Upper lobe of right lung (tissue), 1 donor: ENCODE measurements around the gene GPC3. TPM values are rescaled to one million over a fixed set of nuclear protein-coding genes. Genes with fewer than 3 reads are reported as not detected.

Experiments used
- ATAC-seq: fragments of 200-7000 bp; cut with Tn5 transposase; one replicate; pipeline ENCODE4 v1.9.1; 2020; ENCODE audit warnings: mild to moderate bottlenecking, moderate library complexity
- DNase-seq: peaks from one replicate; pipeline ENCODE4 v3.0.0-alpha.2; 2020
- H3K27ac ChIP-seq: fragments of 200-600 bp; one replicate; pipeline ENCODE4 v1.8.0; 2022
- H3K27me3 ChIP-seq: fragments of 200-600 bp; one replicate; pipeline ENCODE4 v1.8.0; 2022; ENCODE audit warnings: mild to moderate bottlenecking
- H3K36me3 ChIP-seq: fragments of 200-600 bp; one replicate; pipeline ENCODE4 v1.8.0; 2022
- H3K4me1 ChIP-seq: fragments of 200-600 bp; one replicate; pipeline ENCODE4 v1.8.0; 2022
- H3K4me3 ChIP-seq: fragments of 200-600 bp; one replicate; pipeline ENCODE4 v1.8.0; 2022; ENCODE audit warnings: mild to moderate bottlenecking
- H3K9me3 ChIP-seq: fragments of 200-600 bp; one replicate; pipeline ENCODE4 v1.8.0; 2022
- intact Hi-C: fragments of 100-400 bp; cut with DNase I; formaldehyde crosslinking; loops from one replicate; pipeline ENCODE4 v1.11.0; 2022
- total RNA-seq: library from RNA; stranded (reverse); fragmentation: NEBNext Ultra II Directional; extraction: Animal tissue kit (Norgen Biotek cat#: 25700); gene quantifications from one replicate; pipeline ENCODE4 v1.2.1, GENCODE V29; 2021
- TF ChIP-seq, protein P1 (sequence below): fragments of 200-600 bp; IDR thresholded peaks from one replicate; pipeline ENCODE4 v1.8.0; 2022; ENCODE audit warnings: antibody characterized with exemption
- donor health status: DM: no; HTN: yes; CAD: no; lungs with severe emphysema.

GPC3 gene
- total RNA-seq, 1 donor from 2014 or later, result 67.7 TPM

DNA sequence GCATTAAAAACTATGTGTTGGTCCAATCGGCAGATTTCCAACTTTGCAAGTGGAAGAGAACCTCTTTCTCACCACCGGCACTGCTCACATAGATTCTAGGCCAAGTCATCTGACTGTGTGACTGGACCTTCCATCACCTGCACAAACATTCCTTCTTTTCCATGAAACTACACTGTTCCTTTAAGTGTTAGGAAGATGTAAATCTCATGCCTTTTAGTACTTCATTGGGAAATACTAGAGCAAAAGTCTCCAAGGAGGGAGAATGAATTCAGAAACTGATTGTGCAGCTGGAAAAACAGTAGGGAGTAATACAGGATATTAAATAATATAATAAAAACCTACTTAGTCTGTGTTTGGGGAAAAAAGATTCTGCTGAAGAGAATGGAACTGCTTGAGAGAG is 238.2 kb downstream of the GPC3 start:
- no peak for ATAC-seq
- no peak overlapping the region for H3K27ac ChIP-seq
- H3K4me1 ChIP-seq, result no peaks in the 10 kb centered on the region
- intact Hi-C loops, result no loop called here
- H3K36me3 ChIP-seq, result no peaks in the 10 kb centered on the region
- no peaks in the 10 kb centered on the region for H3K27me3 ChIP-seq
- H3K4me3 ChIP-seq, result no peak overlapping the region
- TF ChIP-seq, protein P1, sequence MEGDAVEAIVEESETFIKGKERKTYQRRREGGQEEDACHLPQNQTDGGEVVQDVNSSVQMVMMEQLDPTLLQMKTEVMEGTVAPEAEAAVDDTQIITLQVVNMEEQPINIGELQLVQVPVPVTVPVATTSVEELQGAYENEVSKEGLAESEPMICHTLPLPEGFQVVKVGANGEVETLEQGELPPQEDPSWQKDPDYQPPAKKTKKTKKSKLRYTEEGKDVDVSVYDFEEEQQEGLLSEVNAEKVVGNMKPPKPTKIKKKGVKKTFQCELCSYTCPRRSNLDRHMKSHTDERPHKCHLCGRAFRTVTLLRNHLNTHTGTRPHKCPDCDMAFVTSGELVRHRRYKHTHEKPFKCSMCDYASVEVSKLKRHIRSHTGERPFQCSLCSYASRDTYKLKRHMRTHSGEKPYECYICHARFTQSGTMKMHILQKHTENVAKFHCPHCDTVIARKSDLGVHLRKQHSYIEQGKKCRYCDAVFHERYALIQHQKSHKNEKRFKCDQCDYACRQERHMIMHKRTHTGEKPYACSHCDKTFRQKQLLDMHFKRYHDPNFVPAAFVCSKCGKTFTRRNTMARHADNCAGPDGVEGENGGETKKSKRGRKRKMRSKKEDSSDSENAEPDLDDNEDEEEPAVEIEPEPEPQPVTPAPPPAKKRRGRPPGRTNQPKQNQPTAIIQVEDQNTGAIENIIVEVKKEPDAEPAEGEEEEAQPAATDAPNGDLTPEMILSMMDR, result no peak
- DNase-seq, result no peak
- H3K9me3 ChIP-seq, result no peaks in the 10 kb centered on the region

DNA sequence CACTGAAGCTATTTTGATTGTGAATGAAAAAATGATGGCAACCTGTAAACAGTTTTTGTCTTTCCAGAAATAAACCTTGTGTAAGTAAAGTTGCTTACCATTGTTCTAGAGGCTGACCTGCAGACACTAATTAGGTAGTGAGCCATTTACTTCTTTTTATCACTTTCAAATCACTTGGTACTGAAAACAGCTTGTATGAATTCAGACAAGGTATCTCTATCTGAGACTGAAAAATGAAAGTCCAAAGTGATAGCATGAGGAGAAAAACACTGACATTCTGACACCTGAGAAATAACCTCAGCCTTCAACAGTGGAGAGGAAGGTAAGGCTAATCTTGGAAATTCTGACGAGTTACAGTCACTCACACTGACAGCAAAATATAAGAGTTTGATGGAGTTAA is 238.8 kb downstream of the GPC3 start:
- ATAC-seq (no peak), DNase-seq (no peak)
- intact Hi-C loops, result no loop called here
- no peaks in the 10 kb centered on the region for H3K9me3 ChIP-seq
- TF ChIP-seq, protein P1, result no peak
- H3K4me3 ChIP-seq, result no peak overlapping the region
- no peaks in the 10 kb centered on the region for H3K27me3 ChIP-seq
- H3K36me3 ChIP-seq, result no peaks in the 10 kb centered on the region
- no peak overlapping the region for H3K27ac ChIP-seq
- no peaks in the 10 kb centered on the region for H3K4me1 ChIP-seq

GRCh38 chrX:133745349-133745748 is 240.0 kb downstream of the GPC3 start:
- ATAC-seq, result no peak

GRCh38 chrX:133742602-133743305 is 242.6 kb downstream of the GPC3 start:
- no peaks in the 10 kb centered on the region for H3K27me3 ChIP-seq
- no peaks in the 10 kb centered on the region for H3K4me1 ChIP-seq
- H3K9me3 ChIP-seq, result no peaks in the 10 kb centered on the region
- DNase-seq (no peak), ATAC-seq (no peak)
- H3K4me3 ChIP-seq, result no peak overlapping the region
- H3K27ac ChIP-seq, result no peak overlapping the region
- intact Hi-C loops, result no loop called here
- no peaks in the 10 kb centered on the region for H3K36me3 ChIP-seq
- TF ChIP-seq, protein P1, result no peak

More at GRCh38 chrX:133745349-133745748, 240.0 kb downstream of the GPC3 start:
- TF ChIP-seq, protein P1, result no peak
- H3K4me3 ChIP-seq, result no peak overlapping the region
- no peaks in the 10 kb centered on the region for H3K36me3 ChIP-seq
- no peaks in the 10 kb centered on the region for H3K4me1 ChIP-seq
- H3K27ac ChIP-seq, result no peak overlapping the region
- H3K27me3 ChIP-seq, result no peaks in the 10 kb centered on the region
- intact Hi-C loops, result no loop called here
- H3K9me3 ChIP-seq, result no peaks in the 10 kb centered on the region
- no peak for DNase-seq

DNA sequence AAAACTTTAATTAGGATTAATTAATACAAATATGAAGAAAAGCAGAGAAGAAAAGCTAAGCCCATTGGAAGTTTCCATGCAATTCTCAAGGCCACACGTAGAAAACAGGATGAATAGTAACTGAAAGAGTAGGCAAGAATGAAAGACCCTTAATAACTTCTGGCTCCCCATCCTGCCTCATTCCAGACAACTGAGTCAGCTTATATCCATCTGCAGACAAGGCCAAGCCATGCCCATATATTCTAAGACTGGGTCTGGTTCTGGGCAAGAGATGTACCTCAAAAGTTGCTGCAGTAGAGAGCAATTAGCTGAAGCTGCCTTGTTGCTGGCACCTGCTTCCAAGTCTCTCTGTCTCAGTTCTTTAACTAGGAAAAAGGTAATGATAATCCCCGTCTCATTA is 244.1 kb downstream of the GPC3 start:
- Histone ChIP-seq H3K27me3 (no peaks in the 10 kb centered on the region), H3K9me3 (no peaks in the 10 kb centered on the region), H3K27ac (no peak overlapping the region), H3K4me1 (no peaks in the 10 kb centered on the region), H3K36me3 (no peaks in the 10 kb centered on the region), H3K4me3 (no peak overlapping the region)
- intact Hi-C loops, result no loop called here
- DNase-seq (no peak), ATAC-seq (no peak)
- TF ChIP-seq, protein P1, result no peak

GRCh38 chrX:133726642-133727041 is 258.8 kb downstream of the GPC3 start:
- intact Hi-C loops, result no loop called here
- no peaks in the 10 kb centered on the region for H3K36me3 ChIP-seq
- no peaks in the 10 kb centered on the region for H3K9me3 ChIP-seq
- no peak overlapping the region for H3K27ac ChIP-seq
- H3K4me1 ChIP-seq, result no peaks in the 10 kb centered on the region
- H3K27me3 ChIP-seq, result no peaks in the 10 kb centered on the region
- H3K4me3 ChIP-seq, result no peak overlapping the region
- TF ChIP-seq, protein P1, result no peak
- DNase-seq (no peak), ATAC-seq (no peak)
